Neural progenitor cell (in vitro differentiated cells): ENCODE data around the gene HDAC7. TPM values are rescaled to one million over a fixed set of nuclear protein-coding genes. Genes with fewer than 3 reads are reported as not detected.

ENCODE experiments used
- DNase-seq: peaks from one replicate; pipeline ENCODE4 v3.0.0-alpha.2; 2016; ENCODE audit warnings: low spot score
- H2AFZ ChIP-seq: fragments of 200-600 bp; sonication (generic); replicated peaks from 2 replicates; pipeline ENCODE4 v1.6.1; 2016; ENCODE audit warnings: antibody characterized with exemption
- H3F3A ChIP-seq: fragments of 200-600 bp; sonication (generic); 2 replicates; pipeline ENCODE4 v1.6.1; 2016; ENCODE audit warnings: antibody characterized with exemption, low read depth
- H3K27ac ChIP-seq: fragments of 200-600 bp; sonication (generic); 2 replicates; pipeline ENCODE4 v1.5.1; 2016; ENCODE audit warnings: mild to moderate bottlenecking
- H3K27me3 ChIP-seq: fragments of 200-600 bp; sonication (generic); 2 replicates; pipeline ENCODE4 v1.6.1; 2016; ENCODE audit warnings: mild to moderate bottlenecking, moderate library complexity
- H3K36me3 ChIP-seq: fragments of 200-600 bp; sonication (generic); 2 replicates; pipeline ENCODE4 v1.5.1; 2016
- H3K4me1 ChIP-seq: fragments of 200-600 bp; sonication (generic); 2 replicates; pipeline ENCODE4 v1.6.1; 2016; ENCODE audit warnings: mixed run types
- H3K4me2 ChIP-seq: fragments of 200-600 bp; sonication (generic); 2 replicates; pipeline ENCODE4 v1.6.1; 2016
- H3K4me3 ChIP-seq: fragments of 200-600 bp; sonication (generic); 2 replicates; pipeline ENCODE4 v1.5.1; 2016
- H3K79me2 ChIP-seq: fragments of 200-600 bp; sonication (generic); 2 replicates; pipeline ENCODE4 v1.6.1; 2016; ENCODE audit warnings: low read depth
- H3K9ac ChIP-seq: fragments of 200-600 bp; sonication (generic); 2 replicates; pipeline ENCODE4 v1.6.1; 2016
- H3K9me3 ChIP-seq: fragments of 200-600 bp; sonication (generic); 2 replicates; pipeline ENCODE4 v1.5.1; 2016; ENCODE audit warnings: low read depth
- H4K20me1 ChIP-seq: fragments of 200-600 bp; sonication (generic); 2 replicates; pipeline ENCODE4 v1.6.1; 2016; ENCODE audit warnings: low read depth
- H3K27ac Mint-ChIP-seq: 3 replicates; pipeline ENCODE4 v1.8.0; 2021; ENCODE audit warnings: mixed read lengths
- H3K27me3 Mint-ChIP-seq: 2 replicates; pipeline ENCODE4 v1.8.0; 2022; ENCODE audit warnings: low read depth, mild to moderate bottlenecking, inconsistent platforms, moderate library complexity, mixed read lengths; ENCODE audit not compliant: insufficient read depth
- H3K36me3 Mint-ChIP-seq: 3 replicates; pipeline ENCODE4 v1.8.0; 2021; ENCODE audit warnings: mixed read lengths
- H3K4me1 Mint-ChIP-seq: 3 replicates; pipeline ENCODE4 v1.8.0; 2021; ENCODE audit warnings: mixed read lengths
- H3K4me3 Mint-ChIP-seq: 3 replicates; pipeline ENCODE4 v1.8.0; 2021; ENCODE audit warnings: mild to moderate bottlenecking, moderate library complexity, mixed read lengths
- H3K9me3 Mint-ChIP-seq: 3 replicates; pipeline ENCODE4 v1.8.0; 2020; ENCODE audit warnings: mixed read lengths
- CTCF ChIP-seq: fragments of 200-600 bp; sonication (generic); IDR thresholded peaks from 2 replicates; pipeline ENCODE4 v1.5.1; 2017; ENCODE audit warnings: antibody characterized with exemption, mild to moderate bottlenecking
- EZH2 ChIP-seq: fragments of 200-600 bp; sonication (generic); IDR thresholded peaks from 2 replicates; pipeline ENCODE4 v1.6.1; 2017; ENCODE audit warnings: antibody characterized with exemption, mild to moderate bottlenecking, moderate library complexity
- EZH2phosphoT487 ChIP-seq: fragments of 200-600 bp; sonication (generic); IDR thresholded peaks from 2 replicates; pipeline ENCODE4 v1.6.1; 2017; ENCODE audit warnings: antibody characterized with exemption
- total RNA-seq: library from RNA; depleted of rRNA; stranded (reverse); fragments of >200 nt; gene quantifications from 2 replicates; pipeline ENCODE4 v1.2.3, GENCODE V29; 2015; ENCODE audit warnings: low replicate concordance

Gene HDAC7
- total RNA-seq, 1 donor from 2014 or later = 7.2 TPM

GRCh38 chr12:47781479-47782371 lies 38.0 kb downstream of the HDAC7 start:
- Histone ChIP-seq H3K36me3 (no peaks in the 10 kb centered on the region), H3K79me2 (no peaks in the 10 kb centered on the region), H4K20me1 (peaks cover 13% of the 10 kb centered on the region), H3F3A (no peaks in the 10 kb centered on the region), H3K4me1 (peaks cover 15% of the 10 kb centered on the region), H3K4me3 (no peak overlapping the region), H3K4me2 (no peak overlapping the region), H3K27me3 (peaks cover 6% of the 10 kb centered on the region), H2AFZ (no peak overlapping the region), H3K27ac (no peak overlapping the region), H3K9ac (no peak overlapping the region), H3K9me3 (no peaks in the 10 kb centered on the region)
- no peak for DNase-seq
- Mint-ChIP-seq H3K27me3 (peaks cover 23% of the 10 kb centered on the region), H3K4me3 (no peak overlapping the region), H3K9me3 (no peaks in the 10 kb centered on the region), H3K4me1 (peaks cover 16% of the 10 kb centered on the region), H3K36me3 (peaks cover 6% of the 10 kb centered on the region), H3K27ac (peak overlapping the region; percentile 18)
- TF ChIP-seq EZH2phosphoT487 (no peak), EZH2 (no peak), CTCF (no peak)

GRCh38 chr12:47779943-47780504 lies 39.7 kb downstream of the HDAC7 start:
- H3K36me3 ChIP-seq = no peaks in the 10 kb centered on the region
- TF ChIP-seq CTCF (no peak), EZH2 (no peak), EZH2phosphoT487 (no peak)
- H3K4me2 ChIP-seq = peak overlapping the region; percentile 72
- H4K20me1 ChIP-seq = peaks cover 13% of the 10 kb centered on the region
- peak overlapping the region; percentile 15 for H2AFZ ChIP-seq
- peaks cover 6% of the 10 kb centered on the region for H3K27me3 ChIP-seq
- no peaks in the 10 kb centered on the region for H3K79me2 ChIP-seq
- H3K4me3 Mint-ChIP-seq = no peak overlapping the region
- H3K27ac ChIP-seq = no peak overlapping the region
- H3K27me3 Mint-ChIP-seq = peaks cover 17% of the 10 kb centered on the region
- peaks cover 15% of the 10 kb centered on the region for H3K4me1 ChIP-seq
- peaks cover 22% of the 10 kb centered on the region for H3K4me1 Mint-ChIP-seq
- DNase-seq = no peak
- no peak overlapping the region for H3K9ac ChIP-seq
- no peaks in the 10 kb centered on the region for H3K9me3 Mint-ChIP-seq
- H3K9me3 ChIP-seq = no peaks in the 10 kb centered on the region
- H3F3A ChIP-seq = peaks cover 1% of the 10 kb centered on the region
- no peak overlapping the region for H3K27ac Mint-ChIP-seq
- peaks cover 4% of the 10 kb centered on the region for H3K36me3 Mint-ChIP-seq
- peak overlapping the region; percentile 24 for H3K4me3 ChIP-seq

GRCh38 chr12:47779301-47779942 lies 40.3 kb downstream of the HDAC7 start:
- H3K27ac ChIP-seq = no peak overlapping the region

More at GRCh38 chr12:47779301-47779942, 40.3 kb downstream of the HDAC7 start:
- Histone ChIP-seq H3F3A (peaks cover 6% of the 10 kb centered on the region), H4K20me1 (peaks cover 13% of the 10 kb centered on the region), H3K36me3 (no peaks in the 10 kb centered on the region), H3K79me2 (no peaks in the 10 kb centered on the region), H2AFZ (peak overlapping the region; percentile 15), H3K9me3 (no peaks in the 10 kb centered on the region), H3K27me3 (peaks cover 7% of the 10 kb centered on the region), H3K4me3 (peak overlapping the region; percentile 24), H3K9ac (no peak overlapping the region), H3K4me2 (peak overlapping the region; percentile 72), H3K4me1 (peaks cover 15% of the 10 kb centered on the region)
- Mint-ChIP-seq H3K4me1 (peaks cover 25% of the 10 kb centered on the region), H3K27me3 (peaks cover 16% of the 10 kb centered on the region), H3K4me3 (no peak overlapping the region), H3K36me3 (peaks cover under 1% of the 10 kb centered on the region), H3K9me3 (no peaks in the 10 kb centered on the region), H3K27ac (no peak overlapping the region)
- peak; percentile 90 for DNase-seq
- no peak for TF ChIP-seq EZH2phosphoT487
- no peak for TF ChIP-seq EZH2
- peak; percentile 97 for TF ChIP-seq CTCF
